ENCODE results near the gene SMPX. TPM values are rescaled to one million over a fixed set of nuclear protein-coding genes. Genes with fewer than 3 reads are reported as not detected.

The SMPX gene
- total RNA-seq, 1 donor from 2014 or later, result not detected

GRCh38 chrX:21758488-21758887 is 572 bp upstream of the SMPX start:
- Mint-ChIP-seq H3K36me3 (ENCODE audit: insufficient read depth) (no peaks in the 10 kb centered on the region), H3K9me3 (ENCODE audit: low read depth) (no peaks in the 10 kb centered on the region), H3K27me3 (no peaks in the 10 kb centered on the region), H3K4me1 (ENCODE audit: low read depth) (peaks cover 27% of the 10 kb centered on the region), H3K4me3 (ENCODE audit: low read depth) (no peak overlapping the region), H3K27ac (no peak overlapping the region)
- DNase-seq (ENCODE audit: low spot score, unreplicated experiment), result no peak
- TF ChIP-seq, protein P1, sequence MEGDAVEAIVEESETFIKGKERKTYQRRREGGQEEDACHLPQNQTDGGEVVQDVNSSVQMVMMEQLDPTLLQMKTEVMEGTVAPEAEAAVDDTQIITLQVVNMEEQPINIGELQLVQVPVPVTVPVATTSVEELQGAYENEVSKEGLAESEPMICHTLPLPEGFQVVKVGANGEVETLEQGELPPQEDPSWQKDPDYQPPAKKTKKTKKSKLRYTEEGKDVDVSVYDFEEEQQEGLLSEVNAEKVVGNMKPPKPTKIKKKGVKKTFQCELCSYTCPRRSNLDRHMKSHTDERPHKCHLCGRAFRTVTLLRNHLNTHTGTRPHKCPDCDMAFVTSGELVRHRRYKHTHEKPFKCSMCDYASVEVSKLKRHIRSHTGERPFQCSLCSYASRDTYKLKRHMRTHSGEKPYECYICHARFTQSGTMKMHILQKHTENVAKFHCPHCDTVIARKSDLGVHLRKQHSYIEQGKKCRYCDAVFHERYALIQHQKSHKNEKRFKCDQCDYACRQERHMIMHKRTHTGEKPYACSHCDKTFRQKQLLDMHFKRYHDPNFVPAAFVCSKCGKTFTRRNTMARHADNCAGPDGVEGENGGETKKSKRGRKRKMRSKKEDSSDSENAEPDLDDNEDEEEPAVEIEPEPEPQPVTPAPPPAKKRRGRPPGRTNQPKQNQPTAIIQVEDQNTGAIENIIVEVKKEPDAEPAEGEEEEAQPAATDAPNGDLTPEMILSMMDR (IDR thresholded peaks at IDR 0.05; ENCODE audit: unreplicated experiment), result no peak

GRCh38 chrX:21756785-21757529 is 959 bp downstream of the SMPX start:
- no peak for DNase-seq (ENCODE audit: low spot score, unreplicated experiment)
- Mint-ChIP-seq H3K4me1 (ENCODE audit: low read depth) (peaks cover 27% of the 10 kb centered on the region), H3K36me3 (ENCODE audit: insufficient read depth) (no peaks in the 10 kb centered on the region), H3K9me3 (ENCODE audit: low read depth) (no peaks in the 10 kb centered on the region), H3K27me3 (no peaks in the 10 kb centered on the region), H3K27ac (no peak overlapping the region), H3K4me3 (ENCODE audit: low read depth) (no peak overlapping the region)
- TF ChIP-seq, protein P1 (IDR thresholded peaks at IDR 0.05; ENCODE audit: unreplicated experiment), result peak; percentile 11

DNA sequence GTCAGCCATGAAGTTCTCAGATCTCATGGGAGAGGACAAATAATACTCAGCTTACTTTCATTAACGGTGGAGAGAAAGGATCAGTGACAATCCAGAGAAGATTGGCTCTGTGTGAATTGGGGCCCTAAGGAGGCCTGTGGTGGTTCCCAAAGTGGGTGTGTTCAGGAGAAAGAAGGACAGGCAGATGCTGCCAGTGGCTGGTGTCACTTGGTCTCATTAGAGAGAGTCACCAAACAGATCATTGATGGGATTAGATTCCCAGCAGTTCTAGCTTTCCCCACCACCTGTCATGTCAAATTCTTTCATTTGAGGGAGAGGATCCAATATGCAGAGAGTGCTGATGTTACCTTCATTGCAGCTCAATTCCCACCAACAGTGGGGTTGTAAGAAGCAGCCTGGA is 8.0 kb downstream of the SMPX start:
- H3K9me3 Mint-ChIP-seq (ENCODE audit: low read depth), result no peaks in the 10 kb centered on the region
- no peak overlapping the region for H3K4me3 Mint-ChIP-seq (ENCODE audit: low read depth)
- peaks cover 17% of the 10 kb centered on the region for H3K4me1 Mint-ChIP-seq (ENCODE audit: low read depth)
- H3K36me3 Mint-ChIP-seq (ENCODE audit: insufficient read depth), result no peaks in the 10 kb centered on the region
- TF ChIP-seq, protein P1 (IDR thresholded peaks at IDR 0.05; ENCODE audit: unreplicated experiment), result no peak
- H3K27ac Mint-ChIP-seq, result no peak overlapping the region
- DNase-seq (ENCODE audit: low spot score, unreplicated experiment), result no peak
- H3K27me3 Mint-ChIP-seq, result peaks cover 9% of the 10 kb centered on the region

GRCh38 chrX:21748235-21748634 is 9.7 kb downstream of the SMPX start:
- TF ChIP-seq, protein P1 (IDR thresholded peaks at IDR 0.05; ENCODE audit: unreplicated experiment), result no peak
- peaks cover 9% of the 10 kb centered on the region for H3K27me3 Mint-ChIP-seq
- no peak overlapping the region for H3K4me3 Mint-ChIP-seq (ENCODE audit: low read depth)
- H3K9me3 Mint-ChIP-seq (ENCODE audit: low read depth), result no peaks in the 10 kb centered on the region
- no peak for DNase-seq (ENCODE audit: low spot score, unreplicated experiment)
- no peaks in the 10 kb centered on the region for H3K36me3 Mint-ChIP-seq (ENCODE audit: insufficient read depth)
- H3K27ac Mint-ChIP-seq, result no peak overlapping the region
- H3K4me1 Mint-ChIP-seq (ENCODE audit: low read depth), result peaks cover 9% of the 10 kb centered on the region

- Mint-ChIP-seq H3K36me3 (ENCODE audit: insufficient read depth) (no peaks in the 10 kb centered on the region), H3K4me1 (ENCODE audit: low read depth) (peaks cover 9% of the 10 kb centered on the region), H3K27ac (no peak overlapping the region), H3K9me3 (ENCODE audit: low read depth) (no peaks in the 10 kb centered on the region), H3K27me3 (peaks cover 9% of the 10 kb centered on the region), H3K4me3 (ENCODE audit: low read depth) (no peak overlapping the region)
- DNase-seq (ENCODE audit: low spot score, unreplicated experiment), result no peak
- TF ChIP-seq, protein P1 (IDR thresholded peaks at IDR 0.05; ENCODE audit: unreplicated experiment), result no peak
These were observed 10.4 kb downstream of the SMPX start for GRCh38 chrX:21747558-21747957.
